Measurements from ENCODE around the gene ISM2. TPM values are rescaled to one million over a fixed set of nuclear protein-coding genes. Genes with fewer than 3 reads are reported as not detected.
"Not testable (repeated sequence)": the region's sequence is repeated elsewhere in the genome, so short reads cannot be mapped to it uniquely, and the experiment has no call there.

Gene ISM2
- polyA plus RNA-seq (2013), result 26.2 and 34.1 TPM in 2 replicates

DNA sequence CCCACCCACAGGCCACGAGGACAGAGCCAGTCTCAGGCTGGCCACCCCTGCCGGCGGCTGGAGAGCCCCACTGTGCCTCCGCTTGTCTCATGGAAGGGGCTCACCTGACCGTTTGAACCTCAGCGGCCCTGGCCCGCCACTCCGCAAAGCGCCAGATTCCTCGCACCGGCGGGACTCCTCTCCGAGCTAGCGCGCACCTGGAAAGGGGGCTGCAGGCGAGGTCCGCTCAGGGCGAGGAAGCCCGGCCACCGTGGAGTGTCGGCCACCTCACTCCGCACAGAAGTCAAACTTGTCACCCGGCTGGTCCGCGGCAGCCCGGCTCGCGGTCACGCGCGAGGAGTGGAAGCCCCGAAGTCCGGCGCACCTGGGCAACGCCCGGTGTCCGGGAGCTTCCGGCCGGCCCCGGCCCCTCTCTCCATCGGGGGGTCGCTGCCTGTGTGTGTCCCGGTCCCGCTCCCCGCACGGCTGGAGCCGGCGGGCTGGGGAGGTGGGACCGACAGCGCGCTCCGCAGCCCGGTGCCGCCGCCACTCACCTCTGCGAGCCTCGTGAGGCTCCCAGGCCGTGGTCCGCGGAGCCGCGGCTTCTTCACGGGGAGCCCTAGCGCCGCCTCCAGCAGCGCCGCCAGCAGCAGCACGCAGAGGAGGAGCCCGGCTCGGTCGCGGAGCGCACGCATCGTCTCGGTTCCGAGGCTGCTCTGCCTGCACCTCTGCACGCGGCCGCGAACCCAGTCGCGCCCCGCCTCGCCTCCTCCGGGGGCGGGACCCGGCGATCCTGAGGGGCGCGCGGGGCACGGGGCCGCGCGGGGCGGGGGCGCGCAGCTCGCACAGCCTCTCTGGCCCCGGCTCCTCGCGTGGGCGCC is at the start of gene ISM2:
Gene ISM2 (minus strand): TSS at position 697 of the 860 bp plus-strand sequence. CDS start 23 bp downstream, at position 674.
- peak within 1 kb of the TSS; percentile 79 for H3K18ac ChIP-seq (ENCODE audit: low read length)
- no peak within 1 kb of the TSS for H3K27ac ChIP-seq (ENCODE audit: low read depth, low read length)
- peak within 1 kb of the TSS; percentile 49 for H2AK5ac ChIP-seq (ENCODE audit: low read length)
- H3K9me3 ChIP-seq (ENCODE audit: insufficient read depth, low read depth, low read length), result peaks cover 11% of the 10 kb centered on the region
- peak within 1 kb of the TSS; percentile 83 for H3K23ac ChIP-seq (ENCODE audit: low read length)
- H4K12ac ChIP-seq (ENCODE audit: low read depth, low read length), result peak within 1 kb of the TSS; percentile 74
- no peak within 1 kb of the TSS for H2BK120ac ChIP-seq (ENCODE audit: insufficient read depth, low read length, poor library complexity)
- H2AFZ ChIP-seq (ENCODE audit: insufficient read depth, low read length, poor library complexity), result peak within 1 kb of the TSS; percentile 91
- no peak within 1 kb of the TSS for H2BK5ac ChIP-seq (ENCODE audit: low read depth, low read length, poor library complexity)
- H3K9ac ChIP-seq (ENCODE audit: low read length), result peak within 1 kb of the TSS; percentile 62
- H3K4ac ChIP-seq (ENCODE audit: low read depth, low read length), result no peak within 1 kb of the TSS
- H3K4me2 ChIP-seq (ENCODE audit: low read length), result peak within 1 kb of the TSS; percentile 96
- peak within 1 kb of the TSS; percentile 73 for H3K4me3 ChIP-seq (ENCODE audit: low read depth, low read length)
- H3K14ac ChIP-seq (ENCODE audit: low read length), result peak within 1 kb of the TSS; percentile 16
- H3K79me2 ChIP-seq (ENCODE audit: control insufficient read depth, insufficient read depth, low read length, poor library complexity), result no peaks in the 10 kb centered on the region
- no peaks in the 10 kb centered on the region for H3K79me1 ChIP-seq (ENCODE audit: low read length)
- H4K8ac ChIP-seq (ENCODE audit: low read depth, low read length), result peak within 1 kb of the TSS; percentile 66
- no peaks in the 10 kb centered on the region for H3K36me3 ChIP-seq (ENCODE audit: control insufficient read depth in 1 of 2, insufficient read depth in 2 of 2, low read length in 2 of 2)
- no peak within 1 kb of the TSS for H2BK12ac ChIP-seq (ENCODE audit: low read length)
- peak within 1 kb of the TSS; percentile 35 for H4K91ac ChIP-seq (ENCODE audit: low read depth, low read length)
- peaks cover 21% of the 10 kb centered on the region for H3K27me3 ChIP-seq (ENCODE audit: insufficient read depth, low read length)
- peak; percentile 88 to 94 for DNase-seq
- H3K4me1 ChIP-seq (ENCODE audit: control insufficient read depth in 1 of 2, insufficient read depth in 2 of 2, low read length in 2 of 2), result peaks cover 6 to 10% of the 10 kb centered on the region in 2 experiments
- no CpG with 5 or more reads among the region's 104 CpGs for whole genome bisulfite sequencing (ENCODE audit: extremely low coverage, insufficient coverage, insufficient read length)

- Histone ChIP-seq H3K18ac (ENCODE audit: low read length) (no peak overlapping the region), H3K4me1 (ENCODE audit: control insufficient read depth in 1 of 2, insufficient read depth in 2 of 2, low read length in 2 of 2) (peaks cover 12 to 15% of the 10 kb centered on the region in 2 experiments), H3K9ac (ENCODE audit: low read length) (no peak overlapping the region), H2BK5ac (ENCODE audit: low read depth, low read length, poor library complexity) (no peak overlapping the region), H3K23ac (ENCODE audit: low read length) (no peak overlapping the region), H3K27ac (ENCODE audit: low read depth, low read length) (no peak overlapping the region), H3K4ac (ENCODE audit: low read depth, low read length) (no peak overlapping the region), H3K27me3 (ENCODE audit: insufficient read depth, low read length) (no peaks in the 10 kb centered on the region), H4K91ac (ENCODE audit: low read depth, low read length) (no peak overlapping the region), H3K4me2 (ENCODE audit: low read length) (no peak overlapping the region), H2BK12ac (ENCODE audit: low read length) (no peak overlapping the region), H3K79me2 (ENCODE audit: control insufficient read depth, insufficient read depth, low read length, poor library complexity) (no peaks in the 10 kb centered on the region), H4K8ac (ENCODE audit: low read depth, low read length) (no peak overlapping the region), H3K4me3 (ENCODE audit: low read depth, low read length) (no peak overlapping the region), H3K14ac (ENCODE audit: low read length) (no peak overlapping the region), H3K9me3 (ENCODE audit: insufficient read depth, low read depth, low read length) (no peaks in the 10 kb centered on the region), H2AK5ac (ENCODE audit: low read length) (no peak overlapping the region), H4K12ac (ENCODE audit: low read depth, low read length) (no peak overlapping the region), H2BK120ac (ENCODE audit: insufficient read depth, low read length, poor library complexity) (no peak overlapping the region), H3K79me1 (ENCODE audit: low read length) (no peaks in the 10 kb centered on the region), H3K36me3 (ENCODE audit: control insufficient read depth in 1 of 2, insufficient read depth in 2 of 2, low read length in 2 of 2) (peaks cover 4 to 7% of the 10 kb centered on the region in 2 experiments), H2AFZ (ENCODE audit: insufficient read depth, low read length, poor library complexity) (no peak overlapping the region)
- no CpG with 5 or more reads among the region's 8 CpGs for WGBS (ENCODE audit: extremely low coverage, insufficient coverage, insufficient read length)
- peak; percentile 62 to 70 for DNase-seq
These were observed 49.0 kb upstream of the ISM2 start for GRCh38 chr14:77547512-77548180.

- H2BK12ac ChIP-seq (ENCODE audit: low read length); H3K36me3 ChIP-seq (ENCODE audit: control insufficient read depth in 1 of 2, insufficient read depth in 2 of 2, low read length in 2 of 2); H3K4ac ChIP-seq (ENCODE audit: low read depth, low read length); H2BK120ac ChIP-seq (ENCODE audit: insufficient read depth, low read length, poor library complexity); H3K27me3 ChIP-seq (ENCODE audit: insufficient read depth, low read length); H2AK5ac ChIP-seq (ENCODE audit: low read length); H3K23ac ChIP-seq (ENCODE audit: low read length); H4K12ac ChIP-seq (ENCODE audit: low read depth, low read length); H3K9ac ChIP-seq (ENCODE audit: low read length); H4K91ac ChIP-seq (ENCODE audit: low read depth, low read length); H3K79me1 ChIP-seq (ENCODE audit: low read length); H3K4me3 ChIP-seq (ENCODE audit: low read depth, low read length); H3K79me2 ChIP-seq (ENCODE audit: control insufficient read depth, insufficient read depth, low read length, poor library complexity); H2BK5ac ChIP-seq (ENCODE audit: low read depth, low read length, poor library complexity); H2AFZ ChIP-seq (ENCODE audit: insufficient read depth, low read length, poor library complexity); H3K14ac ChIP-seq (ENCODE audit: low read length); H4K8ac ChIP-seq (ENCODE audit: low read depth, low read length); H3K9me3 ChIP-seq (ENCODE audit: insufficient read depth, low read depth, low read length); H3K27ac ChIP-seq (ENCODE audit: low read depth, low read length); H3K18ac ChIP-seq (ENCODE audit: low read length); H3K4me2 ChIP-seq (ENCODE audit: low read length): not testable (repeated sequence)
- H3K4me1 ChIP-seq (ENCODE audit: control insufficient read depth in 1 of 2, insufficient read depth in 2 of 2, low read length in 2 of 2), result peaks cover 12 to 19% of the 10 kb centered on the region in 2 experiments
- peak; percentile 80 for DNase-seq
- WGBS (ENCODE audit: extremely low coverage, insufficient coverage, insufficient read length), result no CpG with 5 or more reads among the region's 11 CpGs
These were observed 46.6 kb upstream of the ISM2 start for GRCh38 chr14:77545171-77545570.

DNA sequence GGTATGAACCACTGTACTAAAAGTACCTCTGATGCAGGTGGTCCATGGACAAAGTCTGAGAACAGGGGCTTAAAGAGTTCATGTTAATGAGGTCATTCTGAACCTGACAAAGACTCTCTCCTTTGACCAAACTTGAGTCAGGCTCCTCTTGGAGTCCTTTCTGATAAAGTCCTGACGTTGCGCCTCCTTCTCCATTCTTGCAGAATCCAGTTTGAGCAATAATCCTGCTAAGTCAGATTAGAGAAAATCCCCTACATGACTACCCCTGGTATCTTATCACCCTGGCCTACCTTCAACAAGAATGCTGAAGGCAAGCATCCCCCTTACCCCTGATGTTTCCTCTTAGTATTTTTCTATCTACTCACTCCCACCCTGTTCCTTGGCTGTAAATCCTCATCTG is 46.0 kb upstream of the ISM2 start:
- Histone ChIP-seq H2AK5ac (ENCODE audit: low read length) (no peak overlapping the region), H3K4me1 (ENCODE audit: control insufficient read depth in 1 of 2, insufficient read depth in 2 of 2, low read length in 2 of 2) (peaks cover 12 to 19% of the 10 kb centered on the region in 2 experiments), H3K4me3 (ENCODE audit: low read depth, low read length) (no peak overlapping the region), H2BK12ac (ENCODE audit: low read length) (no peak overlapping the region), H4K12ac (ENCODE audit: low read depth, low read length) (no peak overlapping the region), H2AFZ (ENCODE audit: insufficient read depth, low read length, poor library complexity) (no peak overlapping the region), H3K36me3 (ENCODE audit: control insufficient read depth in 1 of 2, insufficient read depth in 2 of 2, low read length in 2 of 2) (peaks cover 2% of the 10 kb centered on the region in 2 experiments), H3K27me3 (ENCODE audit: insufficient read depth, low read length) (no peaks in the 10 kb centered on the region), H3K9me3 (ENCODE audit: insufficient read depth, low read depth, low read length) (no peaks in the 10 kb centered on the region), H2BK120ac (ENCODE audit: insufficient read depth, low read length, poor library complexity) (no peak overlapping the region), H3K18ac (ENCODE audit: low read length) (no peak overlapping the region), H4K8ac (ENCODE audit: low read depth, low read length) (no peak overlapping the region), H3K14ac (ENCODE audit: low read length) (no peak overlapping the region), H3K23ac (ENCODE audit: low read length) (no peak overlapping the region), H3K79me2 (ENCODE audit: control insufficient read depth, insufficient read depth, low read length, poor library complexity) (no peaks in the 10 kb centered on the region), H2BK5ac (ENCODE audit: low read depth, low read length, poor library complexity) (no peak overlapping the region), H3K27ac (ENCODE audit: low read depth, low read length) (no peak overlapping the region), H4K91ac (ENCODE audit: low read depth, low read length) (no peak overlapping the region), H3K79me1 (ENCODE audit: low read length) (no peaks in the 10 kb centered on the region), H3K9ac (ENCODE audit: low read length) (no peak overlapping the region), H3K4me2 (ENCODE audit: low read length) (no peak overlapping the region), H3K4ac (ENCODE audit: low read depth, low read length) (no peak overlapping the region)
- peak; percentile 89 to 98 for DNase-seq
- no CpG with 5 or more reads among the region's 2 CpGs for WGBS (ENCODE audit: extremely low coverage, insufficient coverage, insufficient read length)

All from trophoblast cell (in vitro differentiated cells and primary cell).